HepG2 (cell line): Measurements from ENCODE around the gene NEURL3. TPM values are rescaled to one million over a fixed set of nuclear protein-coding genes. Genes with fewer than 3 reads are reported as not detected.

ENCODE experiments used
- KDM3A ChIP-seq: IDR thresholded peaks from 2 replicates; pipeline ENCODE4 v1.6.1; 2018; ENCODE audit warnings: low read depth, missing compliant biosample characterization
- MAFK ChIP-seq, 2 experiments: IDR thresholded peaks in 1 of 2; conservative IDR thresholded peaks in 1 of 2; 2 replicates each; pipeline ENCODE4 v1.6.1; 2011; ENCODE audit warnings: improper control_type of control experiment in 2 of 2, low read length in 2 of 2
- PAX8 ChIP-seq: sonication (generic); formaldehyde crosslinking; IDR thresholded peaks from 2 replicates; pipeline ENCODE4 v1.8.0; 2022; ENCODE audit warnings: mild to moderate bottlenecking, missing genetic modification reagents, borderline replicate concordance
- PRDM10 ChIP-seq: sonication (generic); formaldehyde crosslinking; IDR thresholded peaks from 2 replicates; pipeline ENCODE4 v1.4.0; 2020; ENCODE audit warnings: low read depth, missing genetic modification reagents
- RARA ChIP-seq: IDR thresholded peaks from 2 replicates; pipeline ENCODE4 v1.6.1; 2016; ENCODE audit warnings: missing genetic modification reagents, missing compliant biosample characterization
- RARG ChIP-seq: sonication (generic); formaldehyde crosslinking; IDR thresholded peaks from 2 replicates; pipeline ENCODE4 v1.4.0; 2020; ENCODE audit warnings: low read depth, mild to moderate bottlenecking, missing genetic modification reagents
- SAFB2 ChIP-seq: sonication (generic); formaldehyde crosslinking; IDR thresholded peaks from 2 replicates; pipeline ENCODE4 v1.5.1; 2020; ENCODE audit warnings: missing genetic modification reagents, low read depth, mild to moderate bottlenecking, borderline replicate concordance
- SIX1 ChIP-seq: sonication (generic); formaldehyde crosslinking; IDR thresholded peaks from 2 replicates; pipeline ENCODE4 v1.4.0; 2020; ENCODE audit warnings: missing genetic modification reagents, borderline replicate concordance
- TMF1 ChIP-seq: sonication (generic); formaldehyde crosslinking; IDR thresholded peaks from 2 replicates; pipeline ENCODE4 v1.8.1; 2022; ENCODE audit warnings: low read depth, missing genetic modification reagents
- ZNF143 ChIP-seq: sonication (generic); formaldehyde crosslinking; IDR thresholded peaks from 2 replicates; pipeline ENCODE4 v1.4.0; 2020; ENCODE audit warnings: missing genetic modification reagents
- ZNF329 ChIP-seq: sonication (generic); formaldehyde crosslinking; IDR thresholded peaks from 2 replicates; pipeline ENCODE4 v1.9.0; 2021; ENCODE audit warnings: low read depth, mild to moderate bottlenecking, missing genetic modification reagents
- ZNF766 ChIP-seq: sonication (generic); formaldehyde crosslinking; IDR thresholded peaks from 2 replicates; pipeline ENCODE4 v1.5.0; 2020; ENCODE audit warnings: missing genetic modification reagents, borderline replicate concordance
- polyA plus RNA-seq, 8 experiments: library from polyadenylated mRNA; depleted of rRNA in 3 of 8; stranded (reverse) in 7 of 8; unstranded in 1 of 8; fragments of >200 nt; fragmentation: Illumina TruSeq in 4 of 8; extraction: Trizol in 4 of 8; gene quantifications; 2 replicates each; pipeline versions ENCODE4 v1.2.1 to v1.2.3, GENCODE V29; 2011 to 2016; ENCODE audit warnings: low read depth in 4 of 8, missing spikeins in 1 of 8, mixed read lengths in 1 of 8; ENCODE audit not compliant: insufficient read depth in 1 of 8
- total RNA-seq, 5 experiments: library from RNA; depleted of rRNA; stranded (reverse); fragments of >200 nt; fragmentation: Illumina TruSeq; extraction: Trizol; gene quantifications; 2 replicates each; pipeline ENCODE4 v1.2.3, GENCODE V29; 2016; ENCODE audit warnings: low read depth in 1 of 5
- TF ChIP-seq, protein P1 (sequence below): sonication (generic); formaldehyde crosslinking; IDR thresholded peaks from 2 replicates; pipeline ENCODE4 v1.8.0; 2022; ENCODE audit warnings: missing genetic modification reagents, mild to moderate bottlenecking, moderate library complexity, borderline replicate concordance
- TF ChIP-seq, protein P2 (sequence below): sonication (generic); formaldehyde crosslinking; IDR thresholded peaks from 2 replicates; pipeline ENCODE4 v1.5.0; 2020; ENCODE audit warnings: mild to moderate bottlenecking, missing genetic modification reagents

Gene NEURL3
- total and polyA plus RNA-seq, 2 of the 13 experiments (the other 11 are each of a cell fraction or from before 2014, with no cell fraction given), result 0.16 to 1.2 TPM

- TF ChIP-seq, protein P1, sequence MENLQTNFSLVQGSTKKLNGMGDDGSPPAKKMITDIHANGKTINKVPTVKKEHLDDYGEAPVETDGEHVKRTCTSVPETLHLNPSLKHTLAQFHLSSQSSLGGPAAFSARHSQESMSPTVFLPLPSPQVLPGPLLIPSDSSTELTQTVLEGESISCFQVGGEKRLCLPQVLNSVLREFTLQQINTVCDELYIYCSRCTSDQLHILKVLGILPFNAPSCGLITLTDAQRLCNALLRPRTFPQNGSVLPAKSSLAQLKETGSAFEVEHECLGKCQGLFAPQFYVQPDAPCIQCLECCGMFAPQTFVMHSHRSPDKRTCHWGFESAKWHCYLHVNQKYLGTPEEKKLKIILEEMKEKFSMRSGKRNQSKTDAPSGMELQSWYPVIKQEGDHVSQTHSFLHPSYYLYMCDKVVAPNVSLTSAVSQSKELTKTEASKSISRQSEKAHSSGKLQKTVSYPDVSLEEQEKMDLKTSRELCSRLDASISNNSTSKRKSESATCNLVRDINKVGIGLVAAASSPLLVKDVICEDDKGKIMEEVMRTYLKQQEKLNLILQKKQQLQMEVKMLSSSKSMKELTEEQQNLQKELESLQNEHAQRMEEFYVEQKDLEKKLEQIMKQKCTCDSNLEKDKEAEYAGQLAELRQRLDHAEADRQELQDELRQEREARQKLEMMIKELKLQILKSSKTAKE (CRISPR knock-in tag), result no peak
- TF ChIP-seq, protein P2, sequence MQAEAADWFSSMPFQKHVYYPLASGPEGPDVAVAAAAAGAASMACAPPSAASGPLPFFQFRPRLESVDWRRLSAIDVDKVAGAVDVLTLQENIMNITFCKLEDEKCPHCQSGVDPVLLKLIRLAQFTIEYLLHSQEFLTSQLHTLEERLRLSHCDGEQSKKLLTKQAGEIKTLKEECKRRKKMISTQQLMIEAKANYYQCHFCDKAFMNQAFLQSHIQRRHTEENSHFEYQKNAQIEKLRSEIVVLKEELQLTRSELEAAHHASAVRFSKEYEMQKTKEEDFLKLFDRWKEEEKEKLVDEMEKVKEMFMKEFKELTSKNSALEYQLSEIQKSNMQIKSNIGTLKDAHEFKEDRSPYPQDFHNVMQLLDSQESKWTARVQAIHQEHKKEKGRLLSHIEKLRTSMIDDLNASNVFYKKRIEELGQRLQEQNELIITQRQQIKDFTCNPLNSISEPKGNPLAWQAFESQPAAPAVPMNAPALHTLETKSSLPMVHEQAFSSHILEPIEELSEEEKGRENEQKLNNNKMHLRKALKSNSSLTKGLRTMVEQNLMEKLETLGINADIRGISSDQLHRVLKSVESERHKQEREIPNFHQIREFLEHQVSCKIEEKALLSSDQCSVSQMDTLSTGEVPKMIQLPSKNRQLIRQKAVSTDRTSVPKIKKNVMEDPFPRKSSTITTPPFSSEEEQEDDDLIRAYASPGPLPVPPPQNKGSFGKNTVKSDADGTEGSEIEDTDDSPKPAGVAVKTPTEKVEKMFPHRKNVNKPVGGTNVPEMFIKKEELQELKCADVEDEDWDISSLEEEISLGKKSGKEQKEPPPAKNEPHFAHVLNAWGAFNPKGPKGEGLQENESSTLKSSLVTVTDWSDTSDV, result no peak
- TF ChIP-seq RARA (CRISPR knock-in tag) (peak; percentile 78), KDM3A (no peak), MAFK (conservative IDR thresholded peaks at IDR 0.05 in 1 of 2, IDR thresholded peaks at IDR 0.05 in 1 of 2; ENCODE audit: low read length in 2 of 2) (no peak), SIX1 (CRISPR knock-in tag) (no peak), RARG (CRISPR knock-in tag) (no peak), PRDM10 (CRISPR knock-in tag) (no peak), ZNF329 (CRISPR knock-in tag) (no peak), PAX8 (CRISPR knock-in tag) (no peak), ZNF143 (peak; percentile 89), ZNF766 (CRISPR knock-in tag) (no peak), SAFB2 (no peak), TMF1 (CRISPR knock-in tag) (no peak)
Measured at GRCh38 chr2:96501886-96502810, 3.0 kb downstream of the NEURL3 start (continued).
